Keratinocyte (primary cell): ENCODE data around the gene KCNG2. TPM values are rescaled to one million over a fixed set of nuclear protein-coding genes. Genes with fewer than 3 reads are reported as not detected.

Source experiments
- DNase-seq: peaks from one replicate; pipeline ENCODE4 v3.0.0-alpha.2; 2011; ENCODE audit warnings: low read depth, missing footprints, low spot score
- FAIRE-seq: peaks from 2 replicates; lab custom pipeline; 2011; peaks lifted over from hg19 to GRCh38; lab: Jason Lieb, UNC
- H2AFZ ChIP-seq: 2 replicates; pipeline ENCODE4 v1.6.0; 2012; ENCODE audit warnings: low read length, control low read depth, inconsistent platforms; ENCODE audit not compliant: control insufficient read depth
- H3K27ac ChIP-seq: 2 replicates; pipeline ENCODE4 v1.5.1; 2011; ENCODE audit warnings: low read length; ENCODE audit not compliant: control insufficient read depth, insufficient read depth
- H3K27me3 ChIP-seq: 3 replicates; pipeline ENCODE4 v1.6.0; 2011; ENCODE audit warnings: low read length; ENCODE audit not compliant: control insufficient read depth, insufficient read depth; ENCODE audit errors: extremely low read depth
- H3K36me3 ChIP-seq, 2 experiments: 2 replicates in 1 of 2; 3 replicates in 1 of 2; pipeline ENCODE4 v1.5.1; 2011; ENCODE audit warnings: low read length in 2 of 2, mild to moderate bottlenecking in 1 of 2; ENCODE audit not compliant: control insufficient read depth in 2 of 2, insufficient read depth in 2 of 2; ENCODE audit errors: extremely low read depth in 1 of 2
- H3K4me1 ChIP-seq: 3 replicates; pipeline ENCODE4 v1.5.1; 2011; ENCODE audit warnings: low read length; ENCODE audit not compliant: control insufficient read depth, insufficient read depth; ENCODE audit errors: extremely low read depth
- H3K4me2 ChIP-seq: 3 replicates; pipeline ENCODE4 v1.6.0; 2011; ENCODE audit warnings: low read depth, low read length; ENCODE audit not compliant: control insufficient read depth, insufficient read depth; ENCODE audit errors: extremely low read depth
- H3K4me3 ChIP-seq, 3 experiments: fragments of 200-600 bp in 1 of 3; sonication (generic) in 1 of 3; 2 replicates in 2 of 3; 3 replicates in 1 of 3; pipeline ENCODE4 v1.5.1; 2011 to 2016; ENCODE audit warnings: low read length in 3 of 3, mild to moderate bottlenecking in 3 of 3, control low read depth in 2 of 3, inconsistent platforms in 1 of 3, low read depth in 1 of 3, mixed read lengths in 1 of 3, mixed run types in 1 of 3, moderate library complexity in 1 of 3; ENCODE audit not compliant: control insufficient read depth in 2 of 3, insufficient read depth in 2 of 3; ENCODE audit errors: extremely low read depth in 1 of 3
- H3K79me2 ChIP-seq: 2 replicates; pipeline ENCODE4 v1.6.0; 2012; ENCODE audit warnings: low read length; ENCODE audit not compliant: control insufficient read depth, insufficient read depth
- H3K9ac ChIP-seq: 3 replicates; pipeline ENCODE4 v1.6.0; 2011; ENCODE audit warnings: low read length; ENCODE audit not compliant: control insufficient read depth, insufficient read depth; ENCODE audit errors: extremely low read depth
- H3K9me1 ChIP-seq: 3 replicates; pipeline ENCODE4 v1.6.0; 2011; ENCODE audit warnings: low read length; ENCODE audit not compliant: control insufficient read depth, insufficient read depth; ENCODE audit errors: extremely low read depth
- H3K9me3 ChIP-seq: 2 replicates; pipeline ENCODE4 v1.5.1; 2012; ENCODE audit warnings: low read depth, low read length; ENCODE audit not compliant: control insufficient read depth
- H4K20me1 ChIP-seq: 3 replicates; pipeline ENCODE4 v1.6.0; 2011; ENCODE audit warnings: low read length; ENCODE audit not compliant: control insufficient read depth, insufficient read depth; ENCODE audit errors: extremely low read depth
- CTCF ChIP-seq, 3 experiments: IDR thresholded peaks in 1 of 3; conservative IDR thresholded peaks in 1 of 3; optimal IDR thresholded peaks in 1 of 3; 2 replicates in 2 of 3; 3 replicates in 1 of 3; pipeline versions ENCODE3 to v1.5.1; 2011; ENCODE audit warnings: low read length in 3 of 3, mild to moderate bottlenecking in 3 of 3, moderate library complexity in 2 of 3, control low read depth in 1 of 3, inconsistent platforms in 1 of 3; ENCODE audit not compliant: insufficient read depth in 2 of 3; ENCODE audit errors: extremely low read depth in 1 of 3
- EZH2 ChIP-seq: IDR thresholded peaks from one replicate; pipeline ENCODE4 v1.6.1; 2012; ENCODE audit warnings: inconsistent platforms, mild to moderate bottlenecking, low read length, moderate library complexity
- dilution Hi-C: fragments of 300-500 bp; cut with MboI; formaldehyde crosslinking; loops from one replicate; pipeline ENCODE4 v1.7.0; 2020; ENCODE audit warnings: low sequenced_read_pairs; ENCODE audit not compliant: extremely low pct_ligation_motif_present
- polyA plus RNA-seq, 5 experiments: library from polyadenylated mRNA; depleted of rRNA in 3 of 5; stranded (reverse) in 3 of 5; stranded (forward) in 1 of 5; unstranded in 1 of 5; fragments of >200 nt; gene quantifications; 1 replicate in 1 of 5; 2 replicates in 3 of 5; 3 replicates in 1 of 5; pipeline versions ENCODE4 v1.2.1 to v1.2.3, GENCODE V29; 2011 to 2012; ENCODE audit warnings: missing spikeins in 2 of 5, low read depth in 1 of 5, low replicate concordance in 1 of 5

KCNG2 gene
- polyA plus RNA-seq, 1 donor (not counting 4 experiments of a cell fraction or from before 2014, with no cell fraction given) = not detected

DNA sequence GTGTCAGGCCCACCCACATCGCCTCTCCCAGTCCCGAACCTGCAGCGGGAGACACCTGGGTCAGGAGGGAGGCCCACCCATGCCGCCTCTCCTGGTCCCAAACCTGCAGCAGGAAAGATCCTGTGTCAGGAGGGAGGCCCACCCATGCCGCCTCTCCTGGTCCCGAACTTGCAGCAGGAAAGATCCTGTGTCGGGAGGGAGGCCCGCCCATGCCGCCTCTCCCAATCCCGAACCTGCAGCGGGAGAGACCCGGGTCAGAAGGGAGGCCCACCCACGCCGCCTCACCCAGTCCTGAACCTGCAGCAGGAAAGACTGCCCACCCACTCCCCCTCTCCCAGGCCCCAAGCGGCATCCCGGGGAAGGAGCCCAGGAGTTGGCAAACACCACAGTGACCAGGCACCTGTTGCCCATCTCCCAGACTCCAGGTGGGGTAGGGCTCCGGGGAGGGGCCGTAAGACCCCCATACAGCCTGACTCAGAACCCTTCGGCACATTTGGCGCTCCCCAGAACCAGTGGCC lies 145.9 kb downstream of the KCNG2 start:
- dilution Hi-C loops = no loop called here
- H3K4me1 ChIP-seq = peaks cover 12% of the 10 kb centered on the region
- no peak overlapping the region for H3K4me3 ChIP-seq
- H3K4me2 ChIP-seq = no peak overlapping the region
- H2AFZ ChIP-seq = no peak overlapping the region
- H3K9me1 ChIP-seq = peaks cover 1% of the 10 kb centered on the region
- H4K20me1 ChIP-seq = peaks cover 8% of the 10 kb centered on the region
- peaks cover 84% of the 10 kb centered on the region for H3K79me2 ChIP-seq
- H3K9me3 ChIP-seq = no peaks in the 10 kb centered on the region
- H3K27me3 ChIP-seq = no peaks in the 10 kb centered on the region
- H3K36me3 ChIP-seq = peaks cover 24 to 29% of the 10 kb centered on the region in 2 experiments
- no peak for TF ChIP-seq CTCF (optimal IDR thresholded peaks at IDR 0.05 in 1 of 3, IDR thresholded peaks at IDR 0.05 in 1 of 3, conservative IDR thresholded peaks at IDR 0.05 in 1 of 3; ENCODE audit: extremely low read depth in 1 of 3, insufficient read depth in 2 of 3, low read length in 3 of 3)
- no peak for TF ChIP-seq EZH2
- FAIRE-seq (no peak), DNase-seq (no peak)
- H3K27ac ChIP-seq = no peak overlapping the region
- no peak overlapping the region for H3K9ac ChIP-seq

- no peaks in the 10 kb centered on the region for H3K27me3 ChIP-seq
- H3K27ac ChIP-seq = no peak overlapping the region
- no peak overlapping the region for H3K4me3 ChIP-seq
- DNase-seq = no peak
- TF ChIP-seq EZH2 (no peak), CTCF (optimal IDR thresholded peaks at IDR 0.05 in 1 of 3, IDR thresholded peaks at IDR 0.05 in 1 of 3, conservative IDR thresholded peaks at IDR 0.05 in 1 of 3; ENCODE audit: extremely low read depth in 1 of 3, insufficient read depth in 2 of 3, low read length in 3 of 3) (no peak)
- H3K36me3 ChIP-seq = peaks cover 28 to 34% of the 10 kb centered on the region in 2 experiments
- no peak overlapping the region for H3K4me2 ChIP-seq
- H4K20me1 ChIP-seq = peaks cover 8% of the 10 kb centered on the region
- dilution Hi-C loops = no loop called here
- H3K9ac ChIP-seq = no peak overlapping the region
- no peaks in the 10 kb centered on the region for H3K9me3 ChIP-seq
- H3K79me2 ChIP-seq = peaks cover 85% of the 10 kb centered on the region
- H3K4me1 ChIP-seq = peaks cover 12% of the 10 kb centered on the region
- H2AFZ ChIP-seq = no peak overlapping the region
- FAIRE-seq = no peak
- peaks cover 4% of the 10 kb centered on the region for H3K9me1 ChIP-seq
These were observed 146.5 kb downstream of the KCNG2 start for GRCh38 chr18:79944126-79944731.
